GM12874 (cell line): ENCODE results near the gene PARP1.

ENCODE experiments used
- TF ChIP-seq, protein P1 (sequence below): IDR thresholded peaks from 2 replicates; pipeline ENCODE4 v1.5.1; 2011; ENCODE audit warnings: low read depth, mild to moderate bottlenecking, control low read depth, low read length, moderate library complexity; ENCODE audit not compliant: insufficient read depth

PARP1 gene

GRCh38 chr1:226353698-226354525 is 54.0 kb downstream of the PARP1 start:
- TF ChIP-seq, protein P1, sequence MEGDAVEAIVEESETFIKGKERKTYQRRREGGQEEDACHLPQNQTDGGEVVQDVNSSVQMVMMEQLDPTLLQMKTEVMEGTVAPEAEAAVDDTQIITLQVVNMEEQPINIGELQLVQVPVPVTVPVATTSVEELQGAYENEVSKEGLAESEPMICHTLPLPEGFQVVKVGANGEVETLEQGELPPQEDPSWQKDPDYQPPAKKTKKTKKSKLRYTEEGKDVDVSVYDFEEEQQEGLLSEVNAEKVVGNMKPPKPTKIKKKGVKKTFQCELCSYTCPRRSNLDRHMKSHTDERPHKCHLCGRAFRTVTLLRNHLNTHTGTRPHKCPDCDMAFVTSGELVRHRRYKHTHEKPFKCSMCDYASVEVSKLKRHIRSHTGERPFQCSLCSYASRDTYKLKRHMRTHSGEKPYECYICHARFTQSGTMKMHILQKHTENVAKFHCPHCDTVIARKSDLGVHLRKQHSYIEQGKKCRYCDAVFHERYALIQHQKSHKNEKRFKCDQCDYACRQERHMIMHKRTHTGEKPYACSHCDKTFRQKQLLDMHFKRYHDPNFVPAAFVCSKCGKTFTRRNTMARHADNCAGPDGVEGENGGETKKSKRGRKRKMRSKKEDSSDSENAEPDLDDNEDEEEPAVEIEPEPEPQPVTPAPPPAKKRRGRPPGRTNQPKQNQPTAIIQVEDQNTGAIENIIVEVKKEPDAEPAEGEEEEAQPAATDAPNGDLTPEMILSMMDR, result no peak

DNA sequence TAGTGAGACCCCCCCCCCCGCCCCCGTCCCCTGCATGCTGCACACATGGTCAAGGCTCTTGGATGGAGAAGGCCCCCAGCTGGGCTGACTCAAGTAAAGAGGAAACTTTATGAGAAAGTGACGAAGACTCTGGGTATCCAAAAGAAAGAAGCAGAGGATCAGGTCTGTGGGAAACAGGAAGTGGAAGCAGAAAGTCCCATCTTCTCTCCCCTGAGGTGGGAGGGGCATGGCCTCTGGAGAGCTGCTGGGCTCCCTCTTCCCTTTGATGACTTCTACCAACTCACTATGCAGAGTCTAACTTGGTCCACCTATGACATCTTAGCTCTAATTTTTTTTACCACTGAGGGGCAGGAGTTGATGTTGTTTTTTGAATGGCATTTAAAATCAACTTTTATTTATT is 56.2 kb downstream of the PARP1 start:
- TF ChIP-seq, protein P1, result no peak

DNA sequence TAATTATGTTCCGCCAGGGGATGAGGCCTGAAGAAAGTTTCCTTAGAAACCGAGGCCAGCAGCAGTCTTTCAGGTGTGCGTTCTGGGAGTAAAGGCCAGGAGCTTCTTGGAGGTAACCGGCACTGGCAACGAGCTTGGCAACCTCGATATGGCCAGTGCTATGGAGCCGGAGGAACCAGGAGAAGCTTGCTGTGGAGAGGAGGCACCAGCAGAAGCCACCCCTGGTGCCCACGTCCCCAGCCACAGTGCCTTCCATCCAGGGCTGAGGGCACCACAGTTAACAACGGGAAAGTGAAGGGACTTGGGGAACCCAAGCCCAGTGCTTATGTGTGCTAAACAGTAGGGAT is 57.4 kb downstream of the PARP1 start:
- TF ChIP-seq, protein P1, result no peak

- TF ChIP-seq, protein P1, result no peak
These were observed 57.9 kb downstream of the PARP1 start for GRCh38 chr1:226349801-226350518.

DNA sequence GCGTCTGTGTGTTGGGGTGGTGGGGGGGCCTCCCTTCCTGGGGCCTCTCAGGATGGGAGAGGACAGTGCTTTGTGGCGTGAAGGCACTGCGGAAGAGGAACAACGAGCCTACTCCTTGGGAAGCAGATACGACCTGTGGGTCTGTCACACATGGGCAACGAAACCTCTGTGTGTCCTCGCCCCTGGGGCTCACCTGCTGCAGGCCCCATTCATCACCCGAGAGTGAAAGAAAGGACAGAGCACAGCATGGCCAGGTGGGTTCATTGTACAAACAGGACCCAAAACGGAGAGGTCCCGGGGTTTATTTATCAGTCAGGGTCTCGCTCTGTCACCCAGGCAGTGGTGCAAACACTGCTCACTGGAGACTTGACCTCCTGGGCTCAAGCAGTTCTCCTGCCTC is 58.8 kb downstream of the PARP1 start:
- TF ChIP-seq, protein P1, result no peak

DNA sequence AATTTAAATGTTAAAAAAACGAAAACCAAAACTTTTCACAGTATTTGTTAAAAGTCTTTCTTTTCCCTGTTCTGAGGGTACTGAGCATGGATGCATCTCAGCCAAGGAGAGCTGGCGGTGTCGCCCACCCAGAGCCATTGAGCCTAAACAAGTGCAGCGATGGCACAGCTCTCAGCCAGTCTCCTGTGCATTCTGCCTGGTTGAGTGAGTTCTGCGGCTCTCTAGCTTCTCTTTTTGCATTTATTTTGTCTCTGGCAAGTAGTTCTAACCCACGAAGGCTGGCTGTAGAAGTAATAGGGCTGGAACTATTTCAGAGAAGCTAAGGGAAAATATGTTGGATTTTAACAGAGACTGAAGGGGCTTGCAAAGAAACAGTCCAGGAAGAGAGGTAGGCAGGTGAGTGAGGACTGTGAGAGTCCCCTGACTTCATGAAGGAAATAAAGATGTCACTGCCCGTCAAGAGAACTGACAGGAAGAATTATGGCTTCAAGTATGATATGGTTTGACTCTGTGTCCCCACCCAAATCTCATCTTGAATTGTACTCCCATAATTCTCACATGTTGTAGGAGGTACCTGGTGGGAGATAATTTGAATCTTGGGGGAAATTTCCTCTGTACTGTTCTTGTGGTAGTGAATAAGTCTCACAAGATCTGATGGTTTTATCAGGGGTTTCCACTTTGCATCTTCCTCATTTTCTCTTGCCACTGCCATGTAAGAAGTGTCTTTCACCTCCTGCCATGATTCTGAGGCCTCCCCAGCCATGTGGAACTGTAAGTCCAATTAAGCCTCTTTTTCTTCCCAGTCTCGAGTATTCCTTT is 63.2 kb downstream of the PARP1 start:
- TF ChIP-seq, protein P1, result no peak

DNA sequence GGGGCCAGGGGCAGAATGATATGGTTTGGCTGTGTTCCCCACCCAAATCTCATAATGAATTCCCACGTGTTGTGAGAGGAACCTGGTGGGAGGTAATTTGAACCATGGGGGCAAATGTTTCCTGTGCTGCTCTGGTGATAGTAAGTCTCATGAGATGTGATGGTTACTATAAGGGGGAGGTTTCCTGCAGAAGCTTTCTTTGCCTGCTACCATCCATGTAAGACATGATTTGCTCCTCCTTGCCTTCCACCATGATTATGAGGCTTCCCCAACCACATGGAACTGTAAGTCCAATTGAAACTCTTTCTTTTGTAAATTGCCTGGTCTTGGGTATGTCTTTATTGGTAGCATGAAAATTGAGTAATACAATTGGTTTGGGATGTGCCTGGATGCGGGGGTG is 65.2 kb downstream of the PARP1 start:
- TF ChIP-seq, protein P1, result no peak
